HG02678 (cell line): Measurements from ENCODE around the gene DCUN1D4.

ENCODE experiments used
- ATAC-seq: cut with Tn5 transposase; IDR thresholded peaks from one replicate; pipeline ENCODE4 v1.9.1; 2021; ENCODE audit warnings: mild to moderate bottlenecking, moderate library complexity; ENCODE audit not compliant: unreplicated experiment

Gene DCUN1D4

GRCh38 chr4:51842554-51843308, at the start of gene DCUN1D4:
DCUN1D4 (plus strand) TSS chr4:51843153; CDS start chr4:51843243, 90 bp downstream.
- ATAC-seq, result peak; percentile 92

- ATAC-seq, result no peak
Observed at GRCh38 chr4:51820443-51821234, 22.3 kb upstream of the DCUN1D4 start.

GRCh38 chr4:51825341-51825740, 17.6 kb upstream of the DCUN1D4 start:
- no peak for ATAC-seq

GRCh38 chr4:51830156-51830720, 12.7 kb upstream of the DCUN1D4 start:
- ATAC-seq, result no peak

- peak; percentile 90 for ATAC-seq
Observed at GRCh38 chr4:51831133-51831532, 11.8 kb upstream of the DCUN1D4 start.

- no peak for ATAC-seq
Observed at GRCh38 chr4:51833236-51833635, 9.7 kb upstream of the DCUN1D4 start.

- no peak for ATAC-seq
Observed at GRCh38 chr4:51835079-51835478, 7.9 kb upstream of the DCUN1D4 start.

- no peak for ATAC-seq
Observed at GRCh38 chr4:51835855-51836254, 7.1 kb upstream of the DCUN1D4 start.

- no peak for ATAC-seq
Observed at GRCh38 chr4:51836549-51836948, 6.4 kb upstream of the DCUN1D4 start.

GRCh38 chr4:51840781-51841180, 2.2 kb upstream of the DCUN1D4 start:
- ATAC-seq, result no peak

GRCh38 chr4:51842167-51842553, 793 bp upstream of the DCUN1D4 start:
- ATAC-seq, result no peak

- ATAC-seq, result peak; percentile 27
Observed at GRCh38 chr4:51843309-51844152, 578 bp downstream of the DCUN1D4 start.

GRCh38 chr4:51844153-51845054, 1.5 kb downstream of the DCUN1D4 start:
- ATAC-seq, result peak; percentile 36

GRCh38 chr4:51845055-51845426, 2.1 kb downstream of the DCUN1D4 start:
- no peak for ATAC-seq

GRCh38 chr4:51845711-51846110, 2.8 kb downstream of the DCUN1D4 start:
- no peak for ATAC-seq

GRCh38 chr4:51849430-51849829, 6.5 kb downstream of the DCUN1D4 start:
- no peak for ATAC-seq

- no peak for ATAC-seq
Observed at GRCh38 chr4:51850294-51850693, 7.3 kb downstream of the DCUN1D4 start.

GRCh38 chr4:51851090-51851936, 8.4 kb downstream of the DCUN1D4 start:
- no peak for ATAC-seq

- ATAC-seq, result no peak
Observed at GRCh38 chr4:51851937-51852290, 9.0 kb downstream of the DCUN1D4 start.
